ENCODE data around the gene ABCC6.
"Not testable (repeated sequence)": the region's sequence is repeated elsewhere in the genome, so short reads cannot be mapped to it uniquely, and the experiment has no call there.

Gene ABCC6

DNA sequence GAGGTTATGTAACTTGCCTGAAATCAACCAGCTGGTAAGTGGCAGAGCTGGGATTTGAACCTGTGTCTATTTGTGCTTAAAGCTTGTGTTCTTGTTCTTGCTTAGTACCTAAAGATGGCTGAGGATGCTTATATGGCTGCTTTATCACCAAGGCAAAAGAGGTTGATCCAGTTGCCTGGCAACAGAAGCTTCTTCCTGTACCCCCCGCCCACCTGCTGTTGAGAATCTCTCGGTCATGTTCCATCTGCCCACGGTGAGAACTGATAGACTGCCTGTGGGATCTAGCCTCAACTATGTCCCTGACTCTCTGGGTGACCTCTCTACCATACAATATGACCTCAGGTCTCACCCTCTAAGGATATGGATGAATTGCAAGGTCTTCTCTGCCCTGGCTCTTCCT, 60.7 kb downstream of the ABCC6 start:
- DNase-seq (ENCODE audit: low read depth in 1 of 2, low spot score in 1 of 2): no peak

DNA sequence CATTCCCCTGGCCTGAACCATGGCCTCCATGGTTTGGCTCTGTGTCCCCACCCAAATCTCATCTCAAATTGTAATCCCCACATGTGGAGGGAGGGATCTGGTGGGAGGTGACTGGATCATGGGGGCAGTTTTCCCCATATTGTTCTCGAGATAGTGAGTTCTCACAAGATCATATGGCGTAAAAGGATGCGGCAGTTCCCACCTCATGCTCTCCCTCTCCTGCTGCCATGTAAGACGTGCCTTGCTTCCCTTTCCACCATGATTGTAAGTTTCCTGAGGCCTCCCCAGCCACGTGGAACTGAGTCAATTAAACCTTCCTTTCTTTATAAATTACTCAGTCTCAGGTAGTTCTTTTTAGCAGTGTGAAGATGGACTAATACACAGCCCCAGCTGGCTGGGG, 61.5 kb downstream of the ABCC6 start:
- DNase-seq (ENCODE audit: low read depth in 1 of 2, low spot score in 1 of 2): not testable (repeated sequence)

DNA sequence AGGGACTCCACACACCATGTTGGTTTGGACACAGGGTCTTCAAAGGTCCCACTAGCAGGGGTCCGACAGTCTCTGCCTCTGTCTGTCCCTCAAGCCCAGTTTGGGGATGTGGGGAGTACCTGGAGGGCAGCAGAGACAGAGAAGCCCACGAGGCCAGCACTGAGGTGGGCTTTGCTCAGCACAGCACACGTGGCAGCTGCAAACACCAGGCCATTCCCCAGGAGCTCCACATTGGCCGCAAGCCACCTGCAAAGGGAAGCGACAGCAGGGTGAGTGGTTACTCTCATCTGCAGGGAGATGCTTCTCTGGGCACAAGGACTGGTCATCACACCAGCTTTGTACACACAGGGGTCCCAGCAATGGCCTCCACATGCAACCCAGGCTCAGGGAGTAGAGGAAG, 62.0 kb downstream of the ABCC6 start:
- no peak for DNase-seq (ENCODE audit: low read depth in 1 of 2, low spot score in 1 of 2)

DNA sequence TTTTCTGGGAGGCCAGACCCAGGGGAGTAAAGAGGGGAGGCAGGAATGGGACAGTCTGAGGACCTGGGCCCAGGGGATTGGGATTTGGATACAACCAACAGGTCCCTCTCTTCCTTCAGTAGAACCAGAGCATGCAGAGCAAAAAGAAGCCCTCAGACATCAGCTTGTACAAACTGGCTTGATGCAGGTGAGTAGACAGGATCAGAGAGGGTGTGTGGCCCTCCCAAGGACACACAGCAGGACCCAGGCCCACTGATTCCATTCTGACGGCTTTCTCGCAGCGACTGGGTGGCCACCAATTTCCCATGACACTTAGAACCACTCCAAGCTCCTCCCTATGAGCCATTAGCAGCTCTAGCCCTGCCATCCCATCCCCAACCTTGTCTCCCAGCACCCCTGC, 63.6 kb downstream of the ABCC6 start:
- no peak for DNase-seq (ENCODE audit: low read depth in 1 of 2, low spot score in 1 of 2)

DNA sequence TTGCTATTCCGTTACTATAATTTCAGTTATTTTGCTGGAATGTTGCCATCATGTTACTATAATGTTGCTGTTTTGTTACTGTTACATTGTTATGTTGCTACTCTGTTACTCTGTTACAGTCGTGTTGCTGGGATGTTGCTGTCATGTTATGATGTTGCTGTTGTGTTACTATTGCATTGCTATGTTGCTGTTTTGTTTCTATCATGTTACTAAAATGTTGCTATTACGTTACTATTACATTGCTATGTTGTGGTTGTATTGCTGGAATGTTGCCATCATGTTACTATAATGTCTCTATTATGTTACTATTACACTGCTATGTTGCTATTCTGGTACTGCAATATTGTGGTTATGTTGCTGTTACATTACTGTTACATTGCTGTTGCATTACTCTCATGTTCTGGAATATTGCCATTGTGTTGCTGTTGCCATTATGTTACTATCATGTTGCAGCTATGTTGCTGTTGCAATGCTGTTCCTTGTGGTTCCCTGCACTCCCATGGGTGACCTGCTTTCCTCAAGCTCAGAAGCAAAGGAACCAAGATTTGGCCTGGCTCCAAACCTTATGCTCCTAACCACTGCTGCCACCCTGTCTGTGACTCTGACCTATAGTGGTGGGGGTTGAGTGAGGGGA, 64.4 kb downstream of the ABCC6 start:
- no peak for DNase-seq (ENCODE audit: low read depth in 1 of 2, low spot score in 1 of 2)

DNA sequence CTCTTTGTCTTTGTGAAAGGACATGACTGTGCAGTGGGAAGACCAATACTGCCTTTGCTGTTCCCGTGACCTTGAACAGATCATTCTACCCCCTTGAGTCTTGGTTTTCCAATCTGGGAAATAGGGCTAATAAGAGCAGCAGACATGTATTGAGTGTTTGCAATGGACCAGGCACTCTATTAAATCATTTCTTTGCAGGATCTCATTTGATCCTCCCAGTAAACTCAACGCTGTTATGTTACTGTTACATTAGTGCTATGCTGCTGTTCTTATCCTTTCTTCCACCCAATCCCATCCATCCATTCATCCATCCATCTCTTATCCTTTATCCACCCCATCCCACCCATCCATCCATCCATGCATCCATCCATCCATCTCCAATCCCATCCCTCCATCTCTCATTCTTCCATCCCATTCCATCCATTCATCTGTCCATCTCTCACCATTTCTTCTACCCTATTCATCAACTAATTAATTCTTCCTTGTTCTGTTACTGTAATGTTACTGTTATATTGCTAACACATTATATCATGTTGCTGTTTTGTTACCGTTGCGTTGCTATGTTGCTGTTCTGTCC, 65.1 kb downstream of the ABCC6 start:
- no peak for DNase-seq (ENCODE audit: low read depth in 1 of 2, low spot score in 1 of 2)

DNA sequence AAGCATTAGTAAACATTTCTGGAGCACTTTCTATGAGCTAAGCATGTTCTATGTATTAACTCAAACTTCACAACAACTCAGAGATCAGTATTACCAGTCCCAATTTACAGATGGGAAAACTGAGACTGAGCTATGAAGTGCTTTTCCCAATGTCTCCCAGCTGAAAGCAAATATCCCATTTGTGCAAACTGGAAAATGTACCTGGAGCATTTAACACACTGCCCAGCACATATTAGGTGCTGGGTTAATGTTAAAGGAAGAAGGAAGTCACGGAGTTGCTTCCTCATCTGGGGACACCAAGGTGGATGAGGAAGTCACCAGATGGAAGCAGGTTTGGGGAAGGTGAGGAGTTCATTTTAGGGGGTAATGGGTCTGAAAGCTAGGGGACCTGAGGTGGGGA, 66.1 kb downstream of the ABCC6 start:
- DNase-seq (ENCODE audit: low read depth in 1 of 2, low spot score in 1 of 2): no peak

DNA sequence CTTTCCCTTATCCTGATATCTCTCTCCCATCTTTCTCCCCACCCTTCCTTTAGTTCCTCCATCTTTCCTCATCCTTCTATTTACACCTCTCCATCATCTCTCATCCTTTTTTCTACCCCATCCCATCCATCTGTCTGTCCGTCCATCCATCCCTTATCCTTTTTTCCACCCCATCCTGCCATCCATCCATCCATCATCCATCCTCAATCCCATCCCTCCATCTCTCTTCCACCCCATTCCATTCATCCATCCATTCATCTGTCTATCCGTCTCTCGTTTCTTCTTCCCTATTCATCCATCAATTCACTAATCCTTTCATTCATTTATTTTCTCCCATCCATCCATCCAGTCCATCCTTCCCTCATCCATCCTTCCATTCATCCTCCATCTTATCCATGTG, 68.1 kb downstream of the ABCC6 start:
- no peak for DNase-seq (ENCODE audit: low read depth in 1 of 2, low spot score in 1 of 2)

DNA sequence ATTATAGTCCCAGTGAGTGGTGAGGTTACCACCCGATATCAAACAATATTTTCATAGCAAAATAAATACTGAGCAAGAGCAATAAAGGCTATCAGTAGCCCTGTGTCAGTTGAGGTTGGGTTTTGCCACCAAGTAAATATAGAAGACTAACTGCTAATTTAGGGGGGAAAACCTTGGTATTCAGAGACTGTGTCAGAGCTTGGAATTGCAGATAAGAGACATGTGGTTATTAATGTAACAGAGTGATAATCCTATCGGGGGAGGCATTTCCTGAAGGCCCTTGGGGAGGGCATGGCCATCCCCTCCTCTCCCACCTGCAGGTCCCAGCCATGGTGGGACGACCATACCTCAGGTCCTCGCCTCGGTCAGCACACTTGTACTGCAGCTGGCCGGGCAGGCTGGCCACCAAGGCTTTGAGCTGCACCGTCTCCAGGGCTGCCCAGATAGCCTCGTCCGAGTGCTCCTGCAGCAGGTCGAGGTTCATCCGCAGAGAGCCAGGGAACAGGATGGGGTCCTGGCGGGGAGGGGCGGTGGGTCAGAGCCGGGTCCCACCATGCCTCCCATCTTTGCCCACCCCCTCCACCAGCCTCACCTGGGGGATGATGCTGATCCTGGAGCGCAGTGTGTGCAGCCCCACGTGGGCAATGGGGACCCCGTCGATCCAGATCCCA, 68.9 kb downstream of the ABCC6 start:
- DNase-seq (ENCODE audit: low read depth in 1 of 2, low spot score in 1 of 2): no peak

DNA sequence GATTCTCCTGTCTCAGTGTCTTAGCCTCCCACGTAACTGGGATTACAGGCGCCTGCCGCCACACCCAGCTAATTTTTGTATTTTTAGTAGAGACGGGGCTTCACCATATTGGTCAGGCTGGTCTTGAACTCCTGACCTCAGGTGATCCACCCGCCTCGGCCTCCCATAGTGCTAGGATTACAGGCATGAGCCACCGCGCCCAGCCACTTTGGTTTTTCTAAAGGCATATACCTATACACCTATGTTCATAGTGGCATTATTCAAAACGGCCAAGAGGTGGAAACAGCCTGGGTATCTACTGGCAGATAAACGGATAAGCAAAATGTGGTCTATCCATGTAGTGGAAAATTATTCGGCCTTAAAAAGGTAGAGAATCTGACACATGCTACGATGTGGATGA, 70.3 kb downstream of the ABCC6 start:
- not testable (repeated sequence) for DNase-seq (ENCODE audit: low read depth in 1 of 2, low spot score in 1 of 2)

DNA sequence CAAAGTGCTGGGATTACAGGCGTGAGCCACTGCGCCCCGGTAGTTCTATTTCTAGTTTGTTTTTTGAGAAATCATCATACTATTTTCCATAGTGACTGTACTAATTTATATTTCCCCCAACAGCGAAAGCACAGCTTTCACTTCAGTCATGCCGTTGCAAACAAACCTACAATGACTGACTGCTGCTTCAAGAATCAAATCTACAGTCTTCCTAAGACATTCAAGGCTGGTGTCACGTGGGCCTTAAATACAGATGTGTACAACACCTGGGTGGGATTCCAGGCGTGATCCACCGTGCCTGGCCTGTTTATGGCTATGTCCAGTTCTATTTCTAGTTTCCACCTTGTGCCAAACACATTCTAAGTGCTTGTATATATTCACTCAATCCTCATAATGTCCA, 72.0 kb downstream of the ABCC6 start:
- DNase-seq (ENCODE audit: low read depth in 1 of 2, low spot score in 1 of 2): no peak

DNA sequence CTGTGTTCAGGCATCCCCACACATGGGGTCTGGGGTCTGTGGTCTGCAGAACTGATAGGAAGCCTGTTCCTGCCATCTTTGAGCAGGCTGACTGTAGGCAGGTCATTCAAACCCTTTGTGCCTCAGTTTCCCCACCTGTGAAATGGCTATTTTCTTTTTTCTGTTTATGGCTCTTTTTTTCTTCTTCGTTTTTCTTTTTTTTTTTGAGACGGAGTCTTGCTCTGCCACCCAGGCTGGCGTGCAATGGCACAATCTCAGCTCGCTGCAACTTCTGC, 72.5 kb downstream of the ABCC6 start:
- DNase-seq (ENCODE audit: low read depth in 1 of 2, low spot score in 1 of 2): no peak

DNA sequence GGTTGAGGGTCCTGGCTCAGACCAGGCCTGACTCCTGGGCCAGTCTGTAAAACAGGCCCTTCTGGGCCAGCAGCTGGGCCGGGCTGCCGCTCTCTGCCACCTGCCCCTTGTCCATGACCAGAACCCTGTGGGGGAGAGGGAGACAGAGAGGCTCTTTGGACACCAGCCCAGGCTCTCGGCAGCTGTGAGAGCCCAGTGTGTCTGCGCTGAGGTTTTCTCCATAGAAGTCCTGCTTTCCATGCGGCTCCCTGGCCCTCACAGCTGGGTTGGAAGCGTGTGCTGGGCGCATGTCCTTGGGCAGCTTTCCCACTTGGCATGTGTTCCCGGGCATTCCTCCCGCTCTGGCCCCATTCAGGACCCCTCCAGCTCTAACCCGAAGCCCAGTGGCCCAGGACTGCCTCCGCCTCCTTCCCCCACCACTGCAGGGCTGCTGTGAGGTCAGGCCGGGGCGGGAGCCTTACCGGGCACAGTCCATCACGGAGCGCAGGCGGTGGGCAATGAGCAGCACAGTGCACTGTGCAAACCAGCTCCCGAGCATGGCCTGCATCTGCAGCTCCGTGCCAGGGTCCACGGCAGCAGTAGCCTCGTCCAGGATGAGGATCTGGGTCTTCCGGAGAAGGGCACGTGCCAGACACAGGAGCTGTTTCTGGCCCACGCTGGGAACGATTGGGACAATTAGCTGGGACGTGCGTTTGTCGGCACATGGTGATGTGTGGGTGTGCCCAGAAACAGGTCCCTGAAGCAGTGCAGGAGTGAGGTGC, 73.0 kb downstream of the ABCC6 start:
- DNase-seq (ENCODE audit: low read depth in 1 of 2, low spot score in 1 of 2): no peak

DNA sequence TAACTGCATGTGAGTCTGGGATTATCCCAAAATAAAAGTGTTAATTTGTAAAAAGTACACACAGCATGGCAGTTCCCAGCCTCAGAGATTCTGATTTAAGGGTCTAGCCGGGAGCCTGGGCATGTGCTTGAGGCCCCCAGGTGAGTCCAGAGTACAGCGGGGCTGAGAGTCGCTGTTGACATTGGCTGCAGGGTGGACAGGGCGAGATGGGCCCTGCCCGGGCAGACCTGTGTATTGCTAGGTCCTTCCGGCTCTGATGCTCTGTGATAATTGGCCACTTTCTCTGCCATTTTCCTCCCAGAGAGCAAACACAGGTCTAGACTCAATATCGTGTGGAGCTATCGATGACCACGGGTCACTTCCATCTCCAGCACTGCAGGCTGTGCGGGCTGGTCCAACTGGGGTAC, 73.6 kb downstream of the ABCC6 start:
- DNase-seq (ENCODE audit: low read depth in 1 of 2, low spot score in 1 of 2): no peak

DNA sequence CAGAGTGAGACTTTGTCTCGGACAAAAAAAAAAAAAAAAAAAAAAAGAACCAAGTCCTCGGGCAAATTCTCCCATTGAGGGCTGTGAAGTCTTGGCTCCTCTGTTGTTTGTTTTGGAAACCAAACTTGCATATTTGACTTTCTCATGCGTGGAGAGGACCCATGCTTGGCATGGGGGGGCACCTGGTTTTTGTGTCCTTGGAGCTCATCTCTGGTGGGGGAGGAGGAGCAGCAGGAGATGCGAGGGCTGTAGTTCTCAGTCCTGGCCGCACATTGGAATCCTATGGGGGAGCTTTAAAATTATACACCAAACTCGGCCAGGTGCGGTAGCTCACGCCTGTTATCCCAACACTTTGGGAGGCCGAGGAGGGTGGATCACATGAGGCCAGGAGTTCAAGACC, 74.5 kb downstream of the ABCC6 start:
- DNase-seq (ENCODE audit: low read depth in 1 of 2, low spot score in 1 of 2): no peak

DNA sequence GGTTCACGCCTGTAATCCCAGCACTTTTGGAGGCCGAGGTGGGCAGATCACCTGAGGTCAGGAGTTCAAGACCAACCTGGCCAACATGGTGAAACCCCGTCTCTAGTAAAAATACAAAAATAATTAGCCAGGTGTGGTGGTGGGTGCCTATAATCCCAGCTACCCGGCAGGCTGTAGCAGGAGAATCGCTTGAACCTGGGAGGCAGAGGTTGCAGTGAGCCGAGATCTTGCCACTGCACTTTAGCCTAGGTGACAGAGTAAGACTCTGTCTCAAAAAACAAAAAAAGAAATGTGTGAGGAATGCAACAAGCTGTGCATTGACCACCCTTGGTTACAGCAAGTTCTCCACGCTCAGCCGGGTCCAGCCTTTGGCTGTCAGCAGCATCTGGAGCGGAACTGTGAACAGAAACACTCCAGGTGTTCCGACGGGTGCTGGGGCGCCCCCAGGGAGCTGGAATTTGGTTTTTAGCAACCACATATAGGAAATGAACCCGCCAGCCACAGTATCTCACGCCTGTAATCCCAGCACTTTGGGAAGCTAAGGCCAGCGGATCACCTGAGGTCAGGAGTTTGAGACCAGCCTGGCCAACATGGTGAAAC, 75.2 kb downstream of the ABCC6 start:
- DNase-seq (ENCODE audit: low read depth in 1 of 2, low spot score in 1 of 2): not testable (repeated sequence)

DNA sequence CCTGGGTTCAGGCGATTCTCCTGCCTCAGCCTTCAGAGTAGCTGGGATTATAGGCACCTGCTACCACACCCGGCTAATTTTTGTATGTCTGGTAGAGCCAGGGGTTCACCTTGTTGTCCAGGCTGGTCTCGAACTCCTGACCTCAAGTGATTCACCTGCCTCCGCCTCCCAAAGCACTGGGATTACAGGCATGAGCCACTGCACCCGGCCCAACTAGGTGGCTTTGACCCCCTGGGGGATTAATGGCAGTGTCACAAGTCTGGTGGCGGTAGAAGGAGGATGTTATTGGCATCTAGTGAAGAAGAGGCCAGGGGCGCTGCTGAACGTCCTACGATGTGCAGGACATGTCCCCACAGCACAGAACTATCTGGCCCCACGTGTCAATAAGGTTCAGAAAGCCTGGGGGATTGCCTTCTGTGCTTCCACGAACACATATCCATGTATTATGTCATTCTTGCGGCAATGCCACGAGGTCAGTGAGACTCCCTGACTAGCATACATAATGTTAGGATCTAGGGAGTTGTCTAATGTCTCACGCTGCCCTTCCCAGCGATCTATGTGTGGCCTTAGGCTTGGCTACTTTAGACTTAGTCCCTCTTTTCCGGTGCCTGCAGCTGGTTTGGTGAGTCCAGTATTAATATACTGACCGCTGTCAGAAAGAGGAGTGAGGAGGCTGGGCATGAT, 75.8 kb downstream of the ABCC6 start:
- DNase-seq (ENCODE audit: low read depth in 1 of 2, low spot score in 1 of 2): no peak

DNA sequence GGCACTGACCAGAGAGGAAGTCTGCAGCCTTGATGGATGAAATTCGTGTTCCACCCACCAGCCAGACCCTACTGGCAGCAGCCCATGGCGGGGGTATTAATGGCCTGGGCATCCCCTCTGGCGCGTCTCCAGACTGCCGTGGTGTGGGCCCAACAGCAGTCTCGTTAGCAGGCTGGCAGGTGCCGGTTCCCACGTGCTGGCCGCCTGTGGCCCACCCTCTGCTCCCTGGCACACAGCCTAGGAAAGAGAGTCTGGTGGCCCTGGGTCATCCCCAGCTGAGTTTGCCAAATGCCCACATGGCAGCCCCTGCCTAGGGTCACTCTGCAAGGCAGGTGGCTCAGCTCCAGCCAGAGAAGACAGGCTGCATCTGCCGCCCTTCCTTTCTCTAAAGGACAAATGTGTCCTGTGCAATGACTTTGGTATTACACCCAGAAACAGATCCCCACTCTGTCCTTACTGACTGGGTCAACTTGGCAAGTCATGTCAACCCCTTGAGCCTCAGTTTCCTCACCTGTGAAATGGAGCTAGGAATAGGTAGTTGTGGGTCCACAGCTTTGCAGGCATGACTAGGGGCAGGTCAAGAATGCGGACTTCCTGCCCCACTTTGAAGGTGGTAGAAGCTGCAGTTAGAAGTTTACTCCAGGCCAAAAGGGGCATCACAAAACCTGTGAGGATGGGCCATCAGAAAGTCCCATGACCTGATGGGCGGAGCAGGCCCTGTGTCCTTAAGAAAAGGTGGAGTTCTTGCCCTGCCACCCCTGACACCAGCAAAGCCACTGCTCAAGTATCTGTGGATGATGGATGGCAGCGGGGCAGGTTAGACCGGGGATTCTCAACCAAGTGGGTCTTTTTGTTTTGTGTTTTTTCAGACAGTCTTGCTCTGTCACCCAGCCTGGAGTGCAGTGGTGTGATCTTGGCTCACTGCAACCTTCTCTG, 76.6 kb downstream of the ABCC6 start:
- no peak for DNase-seq (ENCODE audit: low read depth in 1 of 2, low spot score in 1 of 2)

DNA sequence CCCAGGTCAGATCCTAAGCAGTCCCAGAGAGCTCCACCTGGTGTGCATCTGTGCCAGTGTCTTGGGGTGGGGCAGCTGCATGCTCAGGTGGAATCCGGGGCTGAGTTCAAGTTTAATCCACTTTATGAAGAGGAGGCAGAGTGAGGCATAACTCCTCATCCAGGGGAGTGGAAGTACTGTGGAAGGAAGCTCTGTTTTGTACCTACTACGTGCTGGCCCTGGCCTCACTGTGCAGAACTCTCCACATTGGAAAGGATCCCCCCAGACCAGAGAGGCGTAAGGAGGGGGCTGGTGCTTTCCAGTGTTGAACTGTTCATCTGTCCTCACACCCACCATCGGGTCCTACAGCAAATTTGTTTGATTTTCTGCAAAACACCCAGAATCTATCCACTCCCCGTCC, 78.0 kb downstream of the ABCC6 start:
- DNase-seq (ENCODE audit: low read depth in 1 of 2, low spot score in 1 of 2): no peak

DNA sequence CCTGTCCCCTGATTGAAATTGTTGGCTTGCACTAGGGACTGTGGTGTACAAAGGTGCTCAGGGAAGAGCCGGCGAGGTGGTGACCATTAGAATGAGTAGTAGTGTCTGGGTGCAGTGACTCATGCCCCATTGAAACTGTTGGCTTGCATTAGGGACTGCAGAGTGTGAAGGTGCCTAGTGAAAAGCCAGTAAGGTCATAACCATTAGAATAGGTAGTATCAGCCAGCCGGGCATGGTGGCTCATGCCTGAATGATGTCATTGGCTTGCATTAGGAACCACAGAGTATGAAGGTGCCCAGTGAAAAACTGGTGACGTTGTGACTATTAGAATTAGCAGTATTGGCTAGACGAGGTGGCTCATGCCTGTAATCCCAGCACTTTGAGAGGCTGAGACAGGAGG, 78.9 kb downstream of the ABCC6 start:
- DNase-seq (ENCODE audit: low read depth in 1 of 2, low spot score in 1 of 2): no peak

Data from activated CD4-positive, alpha-beta T cell treated with anti-CD3 and anti-CD28 coated beads, Interleukin-2, amount 50 U/mL, for 24 hours (primary cell).